ENCODE measurements around the gene IQSEC3. TPM values are rescaled to one million over a fixed set of nuclear protein-coding genes. Genes with fewer than 3 reads are reported as not detected.
"Not testable (repeated sequence)": the region's sequence is repeated elsewhere in the genome, so short reads cannot be mapped to it uniquely, and the experiment has no call there.

IQSEC3 gene
- 4.3 TPM for total RNA-seq

GRCh38 chr12:66428-66781, at the start of gene IQSEC3:
IQSEC3 (plus strand) TSS chr12:66767; CDS start chr12:66883, 116 bp downstream.
- DNase-seq (ENCODE audit: low spot score), result peak; percentile 8

- not testable (repeated sequence) for DNase-seq (ENCODE audit: low spot score)
These were observed 48.9 kb upstream of the IQSEC3 start for GRCh38 chr12:17370-18340.

GRCh38 chr12:18821-19567, 47.6 kb upstream of the IQSEC3 start:
- not testable (repeated sequence) for DNase-seq (ENCODE audit: low spot score)

GRCh38 chr12:19906-20305, 46.7 kb upstream of the IQSEC3 start:
- not testable (repeated sequence) for DNase-seq (ENCODE audit: low spot score)

- no peak for DNase-seq (ENCODE audit: low spot score)
These were observed 45.8 kb upstream of the IQSEC3 start for GRCh38 chr12:20757-21156.

- DNase-seq (ENCODE audit: low spot score), result no peak
These were observed 45.0 kb upstream of the IQSEC3 start for GRCh38 chr12:21301-22189.

GRCh38 chr12:22190-22529, 44.4 kb upstream of the IQSEC3 start:
- DNase-seq (ENCODE audit: low spot score), result no peak

GRCh38 chr12:22530-23201, 43.9 kb upstream of the IQSEC3 start:
- DNase-seq (ENCODE audit: low spot score), result no peak

GRCh38 chr12:27904-28303, 38.7 kb upstream of the IQSEC3 start:
- not testable (repeated sequence) for DNase-seq (ENCODE audit: low spot score)

GRCh38 chr12:38775-39174, 27.8 kb upstream of the IQSEC3 start:
- not testable (repeated sequence) for DNase-seq (ENCODE audit: low spot score)

GRCh38 chr12:39555-40265, 26.9 kb upstream of the IQSEC3 start:
- not testable (repeated sequence) for DNase-seq (ENCODE audit: low spot score)

- DNase-seq (ENCODE audit: low spot score), result not testable (repeated sequence)
These were observed 22.2 kb upstream of the IQSEC3 start for GRCh38 chr12:44352-44751.

GRCh38 chr12:45235-45990, 21.2 kb upstream of the IQSEC3 start:
- DNase-seq (ENCODE audit: low spot score), result not testable (repeated sequence)

- DNase-seq (ENCODE audit: low spot score), result not testable (repeated sequence)
These were observed 20.6 kb upstream of the IQSEC3 start for GRCh38 chr12:45991-46358.

GRCh38 chr12:46542-46941, 20.0 kb upstream of the IQSEC3 start:
- not testable (repeated sequence) for DNase-seq (ENCODE audit: low spot score)

- DNase-seq (ENCODE audit: low spot score), result not testable (repeated sequence)
These were observed 18.8 kb upstream of the IQSEC3 start for GRCh38 chr12:47699-48226.

GRCh38 chr12:49149-49548, 17.4 kb upstream of the IQSEC3 start:
- DNase-seq (ENCODE audit: low spot score), result not testable (repeated sequence)

- not testable (repeated sequence) for DNase-seq (ENCODE audit: low spot score)
These were observed 15.5 kb upstream of the IQSEC3 start for GRCh38 chr12:51087-51486.

- DNase-seq (ENCODE audit: low spot score), result not testable (repeated sequence)
These were observed 14.6 kb upstream of the IQSEC3 start for GRCh38 chr12:51962-52361.

Measured in ureter (tissue), 1 donor.